Measurements from ENCODE around the gene TTC7B. TPM values are rescaled to one million over a fixed set of nuclear protein-coding genes. Genes with fewer than 3 reads are reported as not detected.

Gene TTC7B
- polyA plus RNA-seq, 1 donor from 2014 or later: 0.89 TPM

DNA sequence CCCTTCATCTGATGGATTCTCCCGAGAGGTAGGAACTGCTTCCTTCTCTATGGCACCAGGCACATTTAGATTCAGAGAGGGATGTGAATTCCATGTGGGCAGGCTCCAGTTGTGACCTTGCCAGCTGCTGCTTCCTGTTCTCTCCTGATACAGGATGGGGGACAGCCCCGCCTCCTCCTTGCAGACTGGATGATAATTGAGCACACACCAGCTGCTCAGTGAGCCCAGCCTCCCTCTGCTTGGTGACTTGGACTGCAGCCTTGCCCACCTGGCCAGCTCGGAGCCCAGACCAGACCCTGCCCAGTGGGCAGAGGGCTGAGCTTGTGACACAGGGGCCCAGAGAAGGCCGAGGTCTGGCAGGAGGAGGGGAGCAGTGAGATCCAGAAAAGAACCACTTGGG is 329.2 kb downstream of the TTC7B start:
- H3K27me3 Mint-ChIP-seq: peaks cover 21% of the 10 kb centered on the region
- no peaks in the 10 kb centered on the region for H3K4me1 Mint-ChIP-seq
- H3K27ac Mint-ChIP-seq: no peak overlapping the region
- H3K36me3 Mint-ChIP-seq: no peaks in the 10 kb centered on the region
- H3K4me3 Mint-ChIP-seq: no peak overlapping the region
- H3K9me3 Mint-ChIP-seq: peaks cover 0 to 6% (median 4%) of the 10 kb centered on the region in 3 donors

DNA sequence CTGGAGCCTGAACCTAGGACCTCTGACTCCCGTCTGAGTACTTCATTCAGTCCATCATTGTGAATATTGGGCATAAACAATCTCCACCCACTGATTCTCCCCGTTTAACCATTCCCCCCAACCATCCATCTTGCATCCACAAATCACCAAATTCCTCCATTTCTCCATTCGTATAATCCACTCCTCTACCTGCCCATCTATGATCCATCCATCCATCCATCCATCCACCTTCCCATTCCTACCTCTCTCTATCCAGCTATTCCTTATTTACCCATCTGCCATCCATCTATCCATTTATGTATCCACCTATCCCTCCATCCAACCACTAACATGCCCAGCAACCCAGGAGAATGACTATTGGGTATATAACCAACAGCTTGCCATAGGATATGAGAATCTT is 331.9 kb downstream of the TTC7B start:
- Mint-ChIP-seq H3K4me3 (peak overlapping the region in 1 of 4 donors; percentile 65), H3K27ac (no peak overlapping the region), H3K4me1 (no peaks in the 10 kb centered on the region), H3K9me3 (peaks cover 0 to 9% (median 4%) of the 10 kb centered on the region in 3 donors), H3K36me3 (no peaks in the 10 kb centered on the region), H3K27me3 (peaks cover 21% of the 10 kb centered on the region)

DNA sequence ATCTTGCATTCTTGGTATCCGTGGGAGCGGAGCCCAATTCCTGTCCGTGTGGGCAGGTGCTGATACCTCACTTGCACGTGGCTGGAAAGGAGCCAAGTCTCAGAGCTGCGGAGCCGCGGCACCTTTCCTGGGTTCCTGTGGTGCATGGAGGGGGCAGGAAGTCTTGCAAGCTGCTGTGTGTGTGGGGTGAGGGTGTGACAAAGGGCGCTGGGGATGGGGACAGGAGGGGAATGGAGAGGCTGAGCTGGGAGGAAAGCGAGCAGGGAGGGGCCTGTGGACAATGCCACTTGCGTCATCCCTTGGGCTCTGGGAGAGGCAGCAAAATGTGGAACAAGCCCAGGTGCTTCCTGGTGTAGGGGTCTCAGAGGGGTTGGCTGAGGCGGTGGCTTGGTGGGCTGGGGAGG is 332.7 kb downstream of the TTC7B start:
- Mint-ChIP-seq H3K27me3 (peaks cover 18% of the 10 kb centered on the region), H3K9me3 (peaks cover 0 to 9% (median 4%) of the 10 kb centered on the region in 3 donors), H3K4me1 (no peaks in the 10 kb centered on the region), H3K36me3 (no peaks in the 10 kb centered on the region), H3K27ac (no peak overlapping the region), H3K4me3 (no peak overlapping the region)

DNA sequence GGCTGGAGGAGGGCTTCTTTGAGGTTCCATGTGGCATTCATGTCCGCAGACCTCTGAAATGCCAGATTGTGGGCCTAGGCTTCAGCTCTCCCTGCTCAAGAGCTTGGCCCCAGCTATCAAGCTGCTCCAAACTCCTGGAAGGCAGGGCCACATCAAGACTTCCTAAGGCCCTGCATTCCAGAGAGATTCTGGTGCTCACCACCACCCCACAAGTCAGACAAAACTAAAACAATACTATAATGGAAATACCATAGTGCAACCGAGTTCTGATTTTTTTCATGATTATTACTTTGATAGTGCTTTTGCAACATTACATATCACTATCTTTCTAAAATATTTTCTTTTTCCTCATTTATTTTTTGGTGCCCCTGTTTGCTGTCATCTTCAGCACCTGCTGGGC is 333.1 kb downstream of the TTC7B start:
- Mint-ChIP-seq H3K36me3 (no peaks in the 10 kb centered on the region), H3K4me3 (no peak overlapping the region), H3K9me3 (peaks cover 0 to 9% (median 4%) of the 10 kb centered on the region in 3 donors), H3K4me1 (no peaks in the 10 kb centered on the region), H3K27me3 (peaks cover 17% of the 10 kb centered on the region), H3K27ac (no peak overlapping the region)

DNA sequence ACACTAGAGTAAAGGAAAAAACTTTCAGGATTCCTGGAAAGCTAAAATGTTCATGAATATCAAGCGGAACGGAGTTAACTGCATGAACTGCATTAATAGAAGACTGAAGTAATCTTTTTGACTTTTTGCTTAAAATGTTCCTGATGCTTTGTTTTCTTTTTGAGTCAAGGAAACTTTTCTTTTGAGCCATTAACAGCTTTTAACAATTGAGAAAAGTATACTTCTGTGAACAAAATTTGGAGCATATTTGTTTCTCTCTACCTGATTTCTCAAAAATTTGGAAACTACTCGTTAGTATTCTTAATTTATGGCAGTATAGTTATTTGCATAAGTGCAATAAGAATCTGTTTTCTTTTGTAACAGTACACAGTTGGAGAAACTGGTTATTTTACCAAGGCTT is 340.9 kb downstream of the TTC7B start:
- no peak overlapping the region for H3K4me3 Mint-ChIP-seq
- H3K9me3 Mint-ChIP-seq: peaks cover 12 to 31% (median 26%) of the 10 kb centered on the region in 3 donors
- H3K27me3 Mint-ChIP-seq: peaks cover 4% of the 10 kb centered on the region

More for the DNA sequence above, 340.9 kb downstream of the TTC7B start:
- Mint-ChIP-seq H3K27ac (no peak overlapping the region), H3K36me3 (peaks cover 3% of the 10 kb centered on the region), H3K4me1 (no peaks in the 10 kb centered on the region)

Other genes with a start within 250 kb of the TTC7B start
- 19.0 TPM for gene RPS6KA5, start 244.2 kb upstream of the TTC7B start, polyA plus RNA-seq